Activated CD4-positive, alpha-beta T cell treated with anti-CD3 and anti-CD28 coated beads for 4 hours (primary cell): ENCODE measurements around the gene GMFB.

Experiments used
- DNase-seq, 2 donors: peaks; one replicate each; pipeline ENCODE4 v3.0.0-alpha.2; 2020

Gene GMFB

DNA sequence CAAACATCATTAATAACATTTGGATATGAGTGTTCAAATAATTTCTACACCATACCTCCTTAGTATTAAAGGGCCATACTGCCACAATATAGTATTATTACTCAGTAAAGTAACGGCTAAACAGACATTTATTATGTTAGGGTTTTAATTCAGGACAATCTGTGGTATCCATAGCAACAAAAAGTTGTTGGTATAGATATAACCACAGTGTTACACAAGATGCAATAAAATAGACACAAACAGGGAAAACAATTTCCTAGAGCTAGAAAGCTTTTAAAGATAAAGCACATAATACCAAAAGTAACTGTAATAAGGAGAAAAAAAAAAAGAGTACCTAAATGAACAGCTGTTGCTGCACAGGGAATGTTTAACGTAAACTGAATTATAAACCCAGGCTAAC is 63.7 kb downstream of the GMFB start:
- no peak for DNase-seq
